Measurements from ENCODE around the gene PIP5K1B.

The PIP5K1B gene

GRCh38 chr9:68741234-68741633 is 36.2 kb downstream of the PIP5K1B start:
- DNase-seq = no peak

GRCh38 chr9:68741704-68742332 is 36.8 kb downstream of the PIP5K1B start:
- DNase-seq = no peak

- DNase-seq = no peak
These were observed 37.3 kb downstream of the PIP5K1B start for GRCh38 chr9:68742333-68742730.

GRCh38 chr9:68744426-68744825 is 39.4 kb downstream of the PIP5K1B start:
- DNase-seq = no peak

- no peak for DNase-seq
These were observed 41.5 kb downstream of the PIP5K1B start for GRCh38 chr9:68746525-68746924.

- no peak for DNase-seq
These were observed 42.0 kb downstream of the PIP5K1B start for GRCh38 chr9:68747043-68747533.

GRCh38 chr9:68749135-68749534 is 44.1 kb downstream of the PIP5K1B start:
- no peak for DNase-seq

- DNase-seq = no peak
These were observed 44.6 kb downstream of the PIP5K1B start for GRCh38 chr9:68749579-68750159.

GRCh38 chr9:68750255-68750654 is 45.2 kb downstream of the PIP5K1B start:
- no peak for DNase-seq

- DNase-seq = no peak
These were observed 45.7 kb downstream of the PIP5K1B start for GRCh38 chr9:68750786-68751185.

- no peak for DNase-seq
These were observed 46.5 kb downstream of the PIP5K1B start for GRCh38 chr9:68751556-68751955.

- no peak for DNase-seq
These were observed 50.0 kb downstream of the PIP5K1B start for GRCh38 chr9:68755051-68755450.

GRCh38 chr9:68755752-68756151 is 50.7 kb downstream of the PIP5K1B start:
- no peak for DNase-seq

GRCh38 chr9:68759981-68760673 is 55.1 kb downstream of the PIP5K1B start:
- DNase-seq = no peak

GRCh38 chr9:68760674-68761333 is 55.8 kb downstream of the PIP5K1B start:
- DNase-seq = no peak

GRCh38 chr9:68762570-68762969 is 57.5 kb downstream of the PIP5K1B start:
- DNase-seq = no peak

- no peak for DNase-seq
These were observed 58.1 kb downstream of the PIP5K1B start for GRCh38 chr9:68763104-68763503.

- no peak for DNase-seq
These were observed 63.6 kb downstream of the PIP5K1B start for GRCh38 chr9:68768619-68769018.

- DNase-seq = no peak
These were observed 64.8 kb downstream of the PIP5K1B start for GRCh38 chr9:68769852-68770251.

- no peak for DNase-seq
These were observed 66.3 kb downstream of the PIP5K1B start for GRCh38 chr9:68771376-68771775.

- DNase-seq = no peak
These were observed 70.1 kb downstream of the PIP5K1B start for GRCh38 chr9:68775003-68775730.

- DNase-seq = no peak
These were observed 72.2 kb downstream of the PIP5K1B start for GRCh38 chr9:68777070-68777763.
